H1 (cell line): ENCODE measurements around the gene BCLAF3. TPM values are rescaled to one million over a fixed set of nuclear protein-coding genes. Genes with fewer than 3 reads are reported as not detected.

Experiments
- CTCF ChIA-PET: fragments of 300-600 bp; sonication (Branson Sonifier 250); formaldehyde crosslinking; loops from one replicate; lab custom pipeline; 2021; ENCODE audit not compliant: partially characterized antibody; lab: Charles Lee
- POLR2A ChIA-PET: fragments of 300-600 bp; sonication (Branson Sonifier 250); formaldehyde crosslinking; loops from one replicate; lab custom pipeline; 2021; ENCODE audit warnings: inconsistent platforms; ENCODE audit not compliant: partially characterized antibody; lab: Charles Lee
- DNase-seq, 2 experiments: peaks; one replicate each; pipeline versions ENCODE4 v3.0.0 to v3.0.0-alpha.2; 2010 to 2022; ENCODE audit warnings: low spot score in 2 of 2, low read depth in 1 of 2, mixed read lengths in 1 of 2
- FAIRE-seq: peaks from 2 replicates; lab custom pipeline; 2011; peaks lifted over from hg19 to GRCh38; lab: Jason Lieb, UNC
- H2AFZ ChIP-seq: 2 replicates; pipeline ENCODE4 v1.8.1; 2012; ENCODE audit warnings: low read length, inconsistent platforms
- H2AK5ac ChIP-seq: 2 replicates; pipeline ENCODE4 v1.6.1; 2013; ENCODE audit warnings: low read depth, low read length
- H2BK120ac ChIP-seq: replicated peaks from 2 replicates; pipeline ENCODE3; 2013; ENCODE audit warnings: low read depth, low read length, inconsistent platforms
- H2BK12ac ChIP-seq: 2 replicates; pipeline ENCODE4 v1.6.1; 2013; ENCODE audit warnings: low read depth, low read length
- H2BK15ac ChIP-seq: 2 replicates; pipeline ENCODE4 v1.6.1; 2013; ENCODE audit warnings: low read length
- H2BK20ac ChIP-seq: 2 replicates; pipeline ENCODE4 v1.6.1; 2013; ENCODE audit warnings: low read length
- H2BK5ac ChIP-seq: 2 replicates; pipeline ENCODE4 v1.6.1; 2013; ENCODE audit warnings: low read depth, low read length
- H3K14ac ChIP-seq: 2 replicates; pipeline ENCODE4 v1.6.1; 2013; ENCODE audit warnings: inconsistent platforms; ENCODE audit not compliant: insufficient read length
- H3K18ac ChIP-seq: 2 replicates; pipeline ENCODE4 v1.6.1; 2013; ENCODE audit warnings: low read length; ENCODE audit errors: extremely low read depth
- H3K23ac ChIP-seq: 2 replicates; pipeline ENCODE4 v1.6.1; 2013; ENCODE audit warnings: inconsistent platforms; ENCODE audit not compliant: insufficient read length
- H3K23me2 ChIP-seq: 2 replicates; pipeline ENCODE4 v1.6.1; 2013; ENCODE audit warnings: low read depth, low read length
- H3K27ac ChIP-seq: 2 replicates; pipeline ENCODE4 v1.6.1; 2011; ENCODE audit warnings: low read depth, low read length, inconsistent platforms
- H3K27me3 ChIP-seq, 4 experiments: replicated peaks in 1 of 4; 1 replicate in 1 of 4; 2 replicates in 3 of 4; pipeline versions ENCODE4 v1.6.1 to v1.8.1; 2011 to 2013; ENCODE audit warnings: low read length in 3 of 4, mild to moderate bottlenecking in 3 of 4, inconsistent platforms in 2 of 4, mixed read lengths in 2 of 4, moderate library complexity in 1 of 4; ENCODE audit not compliant: control insufficient read depth in 3 of 4, insufficient read depth in 3 of 4; ENCODE audit errors: extremely low read depth in 1 of 4
- H3K36me3 ChIP-seq, 4 experiments: 2 replicates each; pipeline versions ENCODE4 v1.6.1 to v1.8.1; 2011 to 2013; ENCODE audit warnings: mild to moderate bottlenecking in 4 of 4, low read length in 3 of 4, moderate library complexity in 2 of 4, control low read depth in 1 of 4, inconsistent platforms in 1 of 4; ENCODE audit not compliant: insufficient read depth in 4 of 4, control insufficient read depth in 2 of 4
- H3K4ac ChIP-seq: replicated peaks from 2 replicates; pipeline ENCODE3; 2013; ENCODE audit warnings: low read length, low read depth, mixed read lengths, inconsistent platforms; ENCODE audit not compliant: insufficient read length
- H3K4me1 ChIP-seq, 4 experiments: replicated peaks in 1 of 4; 1 replicate in 1 of 4; 2 replicates in 3 of 4; pipeline versions ENCODE4 v1.6.1 to v1.8.1; 2011 to 2013; ENCODE audit warnings: low read length in 3 of 4, inconsistent platforms in 2 of 4, mixed read lengths in 1 of 4; ENCODE audit not compliant: insufficient read depth in 4 of 4, control insufficient read depth in 3 of 4
- H3K4me2 ChIP-seq, 2 experiments: 2 replicates each; pipeline versions ENCODE4 v1.6.1 to v1.8.1; 2011 to 2013; ENCODE audit warnings: low read depth in 2 of 2, low read length in 2 of 2, control low read depth in 1 of 2, inconsistent platforms in 1 of 2, mild to moderate bottlenecking in 1 of 2; ENCODE audit not compliant: insufficient read depth in 1 of 2
- H3K4me3 ChIP-seq, 4 experiments: fragments of 200-600, 300-600 bp in 1 of 4; sonication (generic), shearing (Covaris generic), sonication (Bioruptor Twin) in 1 of 4; 2 replicates each; pipeline versions ENCODE4 v1.5.1 to v1.8.1; 2011 to 2016; ENCODE audit warnings: low read length in 4 of 4, low read depth in 3 of 4, control low read depth in 2 of 4, inconsistent platforms in 2 of 4, mild to moderate bottlenecking in 2 of 4, mixed read lengths in 1 of 4, moderate library complexity in 1 of 4; ENCODE audit not compliant: insufficient read depth in 2 of 4; ENCODE audit errors: extremely low read depth in 1 of 4
- H3K56ac ChIP-seq: replicated peaks from 2 replicates; pipeline ENCODE3; 2013; ENCODE audit warnings: low read depth, mild to moderate bottlenecking, mixed read lengths, low read length, inconsistent platforms; ENCODE audit not compliant: insufficient read length
- H3K79me1 ChIP-seq: 2 replicates; pipeline ENCODE4 v1.6.1; 2013; ENCODE audit warnings: low read depth, low read length, control low read depth
- H3K79me2 ChIP-seq, 2 experiments: 2 replicates each; pipeline versions ENCODE4 v1.6.1 to v1.8.1; 2012 to 2013; ENCODE audit warnings: low read length in 2 of 2, mild to moderate bottlenecking in 2 of 2, inconsistent platforms in 1 of 2; ENCODE audit not compliant: insufficient read depth in 2 of 2, control insufficient read depth in 1 of 2
- H3K9ac ChIP-seq, 4 experiments: replicated peaks in 1 of 4; 1 replicate in 1 of 4; 2 replicates in 3 of 4; pipeline versions ENCODE4 v1.6.1 to v1.8.1; 2011 to 2013; ENCODE audit warnings: low read depth in 3 of 4, low read length in 3 of 4, control low read depth in 2 of 4, mild to moderate bottlenecking in 2 of 4, moderate library complexity in 2 of 4, inconsistent platforms in 1 of 4; ENCODE audit errors: extremely low read depth in 1 of 4
- H3K9me3 ChIP-seq, 2 experiments: 2 replicates each; pipeline versions ENCODE4 v1.6.1 to v1.8.1; 2012 to 2013; ENCODE audit warnings: mild to moderate bottlenecking in 2 of 2, moderate library complexity in 2 of 2, control low read depth in 1 of 2, inconsistent platforms in 1 of 2, low read depth in 1 of 2, low read length in 1 of 2, mixed read lengths in 1 of 2; ENCODE audit not compliant: insufficient read depth in 2 of 2
- H4K20me1 ChIP-seq, 2 experiments: replicated peaks in 1 of 2; 2 replicates each; pipeline versions ENCODE3 to v1.8.1; 2011 to 2013; ENCODE audit warnings: inconsistent platforms in 2 of 2, low read length in 2 of 2, mild to moderate bottlenecking in 1 of 2; ENCODE audit not compliant: insufficient read depth in 2 of 2, control insufficient read depth in 1 of 2
- H4K5ac ChIP-seq: 2 replicates; pipeline ENCODE4 v1.6.1; 2013; ENCODE audit warnings: low read length, low read depth, mixed read lengths, inconsistent platforms; ENCODE audit not compliant: insufficient read length
- H4K8ac ChIP-seq: 2 replicates; pipeline ENCODE4 v1.8.0; 2013; ENCODE audit warnings: mild to moderate bottlenecking, moderate library complexity, low read length, inconsistent platforms; ENCODE audit not compliant: insufficient read depth; ENCODE audit errors: extremely low read depth
- H4K91ac ChIP-seq: replicated peaks from 2 replicates; pipeline ENCODE3; 2013; ENCODE audit warnings: low read length, mixed read lengths, inconsistent platforms; ENCODE audit not compliant: insufficient read length
- ASH2L ChIP-seq: fragments of 200-600, 300-600 bp; sonication (generic); IDR thresholded peaks from one replicate; pipeline ENCODE4 v1.7.1; 2017; ENCODE audit warnings: low read length
- CHD1 ChIP-seq: IDR thresholded peaks from 2 replicates; pipeline ENCODE4 v1.6.1; 2012; ENCODE audit warnings: low read depth, low read length, improper control_type of control experiment
- GTF2F1 ChIP-seq: IDR thresholded peaks from 2 replicates; pipeline ENCODE4 v1.6.1; 2012; ENCODE audit warnings: low read depth, low read length, improper control_type of control experiment, borderline replicate concordance
- HDAC2 ChIP-seq, 2 experiments: fragments of 300-600 bp in 1 of 2; sonication (generic) in 1 of 2; IDR thresholded peaks; 2 replicates each; pipeline ENCODE4 v1.6.1; 2011 to 2012; ENCODE audit warnings: low read depth in 2 of 2, low read length in 2 of 2, mild to moderate bottlenecking in 2 of 2, moderate library complexity in 2 of 2, borderline replicate concordance in 1 of 2, inconsistent platforms in 1 of 2
- JUND ChIP-seq: IDR thresholded peaks from 2 replicates; pipeline ENCODE4 v1.6.1; 2011; ENCODE audit warnings: mild to moderate bottlenecking, improper control_type of control experiment, low read length
- KDM1A ChIP-seq: fragments of 200-600, 300-600 bp; sonication (generic); IDR thresholded peaks from 2 replicates; pipeline ENCODE4 v1.7.1; 2016; ENCODE audit warnings: mild to moderate bottlenecking, low read length, borderline replicate concordance
- KDM5A ChIP-seq: fragments of 200-600 bp; IDR thresholded peaks from 2 replicates; pipeline ENCODE4 v1.7.1; 2012; ENCODE audit warnings: mild to moderate bottlenecking, low read length, inconsistent platforms, mixed read lengths
- SIN3A ChIP-seq, 2 experiments: IDR thresholded peaks in 1 of 2; conservative IDR thresholded peaks in 1 of 2; 2 replicates each; pipeline ENCODE4 v1.6.1; 2011 to 2012; ENCODE audit warnings: low read length in 2 of 2, improper control_type of control experiment in 1 of 2, low read depth in 1 of 2, mild to moderate bottlenecking in 1 of 2
- SIRT6 ChIP-seq: IDR thresholded peaks from one replicate; pipeline ENCODE4 v1.7.1; 2012; ENCODE audit warnings: low read length, inconsistent platforms
- SUZ12 ChIP-seq: fragments of 200-600 bp; sonication (generic); IDR thresholded peaks from 2 replicates; pipeline ENCODE4 v1.6.1; 2012; ENCODE audit warnings: mild to moderate bottlenecking, inconsistent platforms, low read length, moderate library complexity, mixed read lengths
- WGBS, 2 experiments: shearing (Covaris generic) in 1 of 2; methylation state at CpG; one replicate each; pipeline versions ENCODE4 v1.1.6 to v1.1.7; 2013 to 2015; ENCODE audit warnings: low lambda C conversion rate in 2 of 2, mixed read lengths in 2 of 2, inconsistent platforms in 1 of 2, low coverage in 1 of 2, missing lambda C conversion rate in 1 of 2; ENCODE audit not compliant: insufficient replicate concordance in 2 of 2, insufficient coverage in 1 of 2, insufficient read length in 1 of 2; ENCODE audit errors: extremely low coverage in 1 of 2, missing lambda C conversion rate in 1 of 2; 5-methylcytosine and 5-hydroxymethylcytosine counted together
- polyA plus RNA-seq, 7 experiments: library from polyadenylated mRNA; depleted of rRNA in 3 of 7; stranded (reverse) in 5 of 7; unstranded in 2 of 7; fragments of >200 nt in 5 of 7; fragments of 200-250 nt in 2 of 7; gene quantifications; 1 replicate in 5 of 7; 2 replicates in 1 of 7; 4 replicates in 1 of 7; pipeline versions ENCODE4 v1.2.1 to v1.2.3, GENCODE V29; 2011 to 2013; ENCODE audit warnings: missing spikeins in 2 of 7, mixed read lengths in 2 of 7
- total RNA-seq: library from RNA; stranded (reverse); fragmentation: NEBNext Ultra II Directional; extraction: Animal tissue kit (Norgen Biotek cat#: 25700); gene quantifications from 2 replicates; pipeline ENCODE4 v1.2.1, GENCODE V29; 2021
- TF ChIP-seq, protein P1 (sequence below): IDR thresholded peaks from 2 replicates; pipeline ENCODE4 v1.6.1; 2011; ENCODE audit warnings: low read length, improper control_type of control experiment
- TF ChIP-seq, protein P2 (sequence below): IDR thresholded peaks from 2 replicates; pipeline ENCODE4 v1.6.1; 2012; ENCODE audit warnings: low read length, inconsistent platforms

Gene BCLAF3
- total and polyA plus RNA-seq, 2 of the 8 experiments (the other 6 are each of a cell fraction or from before 2014, with no cell fraction given): 1.3 to 9.0 TPM

DNA sequence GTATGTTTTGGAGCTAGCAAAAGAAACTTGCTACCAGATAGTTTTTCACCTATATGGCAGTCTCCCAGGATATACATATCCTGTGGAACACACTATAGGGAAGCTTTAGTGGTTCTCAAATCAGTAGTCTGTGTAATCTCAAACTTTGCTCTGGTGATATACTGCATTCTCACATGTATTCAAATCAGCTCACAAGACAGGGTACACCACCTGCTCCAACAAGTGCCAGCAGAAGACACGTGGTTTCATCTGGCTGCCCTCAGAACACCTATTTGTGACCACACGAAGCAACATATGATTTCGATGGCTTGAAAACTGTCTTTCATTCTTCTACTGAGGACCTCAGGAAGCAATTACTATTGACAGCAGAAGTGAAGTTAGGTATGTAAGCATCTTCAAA lies 37.7 kb downstream of the BCLAF3 start:
- H2BK12ac ChIP-seq: no peak overlapping the region
- no peak overlapping the region for H2BK5ac ChIP-seq
- ChIA-PET CTCF (no interaction called here), POLR2A (no interaction called here)
- H3K79me1 ChIP-seq: no peaks in the 10 kb centered on the region
- no peak overlapping the region for H3K23ac ChIP-seq
- H3K9me3 ChIP-seq: no peaks in the 10 kb centered on the region
- H4K20me1 ChIP-seq: no peaks in the 10 kb centered on the region
- H3K4me1 ChIP-seq: no peaks in the 10 kb centered on the region
- H2AFZ ChIP-seq: no peak overlapping the region
- no peak overlapping the region for H3K4me3 ChIP-seq
- H3K14ac ChIP-seq: no peak overlapping the region
- no peaks in the 10 kb centered on the region for H3K27me3 ChIP-seq
- H3K56ac ChIP-seq: no peak overlapping the region
- H3K36me3 ChIP-seq: no peaks in the 10 kb centered on the region; a peak in 1 of 8 replicates
- no peak overlapping the region for H2BK20ac ChIP-seq
- H3K4me2 ChIP-seq: no peak overlapping the region
- no peak for FAIRE-seq
- H2BK120ac ChIP-seq: no peak overlapping the region
- no peak overlapping the region for H3K4ac ChIP-seq
- no peak overlapping the region for H4K8ac ChIP-seq
- DNase-seq: no peak
- H3K18ac ChIP-seq: no peak overlapping the region
- no peak overlapping the region for H4K91ac ChIP-seq
- 95% methylated on average over 3 of the region's 3 CpGs; no CpG with 5 or more reads in 1 of the 2 experiments for WGBS, 2 experiments
- H2BK15ac ChIP-seq: no peak overlapping the region
- H3K23me2 ChIP-seq: no peaks in the 10 kb centered on the region
- H4K5ac ChIP-seq: no peak overlapping the region
- H3K79me2 ChIP-seq: no peaks in the 10 kb centered on the region
- no peak overlapping the region for H2AK5ac ChIP-seq
- no peak overlapping the region for H3K9ac ChIP-seq
- H3K27ac ChIP-seq: no peak overlapping the region
- TF ChIP-seq SUZ12 (no peak), HDAC2 (IDR thresholded peaks at IDR 0.05; ENCODE audit: borderline replicate concordance in 1 of 2, low read depth in 2 of 2, low read length in 2 of 2) (no peak), SIN3A (conservative IDR thresholded peaks at IDR 0.05 in 1 of 2, IDR thresholded peaks at IDR 0.05 in 1 of 2; ENCODE audit: low read depth in 1 of 2, low read length in 2 of 2) (no peak), KDM5A (no peak), GTF2F1 (no peak), SIRT6 (no peak), CHD1 (no peak), ASH2L (no peak), JUND (no peak), KDM1A (no peak)
- TF ChIP-seq, protein P1, sequence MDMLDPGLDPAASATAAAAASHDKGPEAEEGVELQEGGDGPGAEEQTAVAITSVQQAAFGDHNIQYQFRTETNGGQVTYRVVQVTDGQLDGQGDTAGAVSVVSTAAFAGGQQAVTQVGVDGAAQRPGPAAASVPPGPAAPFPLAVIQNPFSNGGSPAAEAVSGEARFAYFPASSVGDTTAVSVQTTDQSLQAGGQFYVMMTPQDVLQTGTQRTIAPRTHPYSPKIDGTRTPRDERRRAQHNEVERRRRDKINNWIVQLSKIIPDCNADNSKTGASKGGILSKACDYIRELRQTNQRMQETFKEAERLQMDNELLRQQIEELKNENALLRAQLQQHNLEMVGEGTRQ: no peak
- TF ChIP-seq, protein P2, sequence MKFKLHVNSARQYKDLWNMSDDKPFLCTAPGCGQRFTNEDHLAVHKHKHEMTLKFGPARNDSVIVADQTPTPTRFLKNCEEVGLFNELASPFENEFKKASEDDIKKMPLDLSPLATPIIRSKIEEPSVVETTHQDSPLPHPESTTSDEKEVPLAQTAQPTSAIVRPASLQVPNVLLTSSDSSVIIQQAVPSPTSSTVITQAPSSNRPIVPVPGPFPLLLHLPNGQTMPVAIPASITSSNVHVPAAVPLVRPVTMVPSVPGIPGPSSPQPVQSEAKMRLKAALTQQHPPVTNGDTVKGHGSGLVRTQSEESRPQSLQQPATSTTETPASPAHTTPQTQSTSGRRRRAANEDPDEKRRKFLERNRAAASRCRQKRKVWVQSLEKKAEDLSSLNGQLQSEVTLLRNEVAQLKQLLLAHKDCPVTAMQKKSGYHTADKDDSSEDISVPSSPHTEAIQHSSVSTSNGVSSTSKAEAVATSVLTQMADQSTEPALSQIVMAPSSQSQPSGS: no peak
